Measurements from ENCODE around the gene E2F4. TPM values are rescaled to one million over a fixed set of nuclear protein-coding genes. Genes with fewer than 3 reads are reported as not detected.
A peak's percentile ranks its signal among the peaks of the same experiment; 100 is the strongest.

Gene E2F4
- total RNA-seq, 2 donors from 2014 or later, result 53.8 to 70.3 TPM

- no peaks in the 10 kb centered on the region for H3K9me3 ChIP-seq
- H3K4me1 ChIP-seq, result peaks cover 0 to 38% of the 10 kb centered on the region in 2 donors
- DNase-seq (ENCODE audit: low spot score), result no peak
- peak overlapping the region; percentile 68 to 72 for H3K4me3 ChIP-seq
- no peaks in the 10 kb centered on the region for H3K36me3 ChIP-seq
- TF ChIP-seq, protein P1, sequence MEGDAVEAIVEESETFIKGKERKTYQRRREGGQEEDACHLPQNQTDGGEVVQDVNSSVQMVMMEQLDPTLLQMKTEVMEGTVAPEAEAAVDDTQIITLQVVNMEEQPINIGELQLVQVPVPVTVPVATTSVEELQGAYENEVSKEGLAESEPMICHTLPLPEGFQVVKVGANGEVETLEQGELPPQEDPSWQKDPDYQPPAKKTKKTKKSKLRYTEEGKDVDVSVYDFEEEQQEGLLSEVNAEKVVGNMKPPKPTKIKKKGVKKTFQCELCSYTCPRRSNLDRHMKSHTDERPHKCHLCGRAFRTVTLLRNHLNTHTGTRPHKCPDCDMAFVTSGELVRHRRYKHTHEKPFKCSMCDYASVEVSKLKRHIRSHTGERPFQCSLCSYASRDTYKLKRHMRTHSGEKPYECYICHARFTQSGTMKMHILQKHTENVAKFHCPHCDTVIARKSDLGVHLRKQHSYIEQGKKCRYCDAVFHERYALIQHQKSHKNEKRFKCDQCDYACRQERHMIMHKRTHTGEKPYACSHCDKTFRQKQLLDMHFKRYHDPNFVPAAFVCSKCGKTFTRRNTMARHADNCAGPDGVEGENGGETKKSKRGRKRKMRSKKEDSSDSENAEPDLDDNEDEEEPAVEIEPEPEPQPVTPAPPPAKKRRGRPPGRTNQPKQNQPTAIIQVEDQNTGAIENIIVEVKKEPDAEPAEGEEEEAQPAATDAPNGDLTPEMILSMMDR (IDR thresholded peaks at IDR 0.05), result no peak
- H3K27me3 ChIP-seq, result no peaks in the 10 kb centered on the region
- H3K27ac ChIP-seq, result peak overlapping the region; percentile 89 to 97
These were observed 8.7 kb upstream of the E2F4 start for GRCh38 chr16:67183284-67183626.

- Histone ChIP-seq H3K4me1 (peaks cover 0 to 32% of the 10 kb centered on the region in 2 donors), H3K27me3 (no peaks in the 10 kb centered on the region), H3K27ac (peak within 1 kb of the TSS; percentile 89 to 97), H3K9me3 (no peaks in the 10 kb centered on the region), H3K36me3 (no peaks in the 10 kb centered on the region), H3K4me3 (peak within 1 kb of the TSS; percentile 68 to 72)
- DNase-seq (ENCODE audit: low spot score), result peak; percentile 98
- TF ChIP-seq, protein P1 (IDR thresholded peaks at IDR 0.05), result no peak
These were observed 8.1 kb upstream of the E2F4 start, which contains the start of gene MATCAP1 for GRCh38 chr16:67183627-67184452. TSS of gene MATCAP1 (minus strand) at chr16:67183963. CDS start at chr16:67180610, 3,353 bp downstream.

DNA sequence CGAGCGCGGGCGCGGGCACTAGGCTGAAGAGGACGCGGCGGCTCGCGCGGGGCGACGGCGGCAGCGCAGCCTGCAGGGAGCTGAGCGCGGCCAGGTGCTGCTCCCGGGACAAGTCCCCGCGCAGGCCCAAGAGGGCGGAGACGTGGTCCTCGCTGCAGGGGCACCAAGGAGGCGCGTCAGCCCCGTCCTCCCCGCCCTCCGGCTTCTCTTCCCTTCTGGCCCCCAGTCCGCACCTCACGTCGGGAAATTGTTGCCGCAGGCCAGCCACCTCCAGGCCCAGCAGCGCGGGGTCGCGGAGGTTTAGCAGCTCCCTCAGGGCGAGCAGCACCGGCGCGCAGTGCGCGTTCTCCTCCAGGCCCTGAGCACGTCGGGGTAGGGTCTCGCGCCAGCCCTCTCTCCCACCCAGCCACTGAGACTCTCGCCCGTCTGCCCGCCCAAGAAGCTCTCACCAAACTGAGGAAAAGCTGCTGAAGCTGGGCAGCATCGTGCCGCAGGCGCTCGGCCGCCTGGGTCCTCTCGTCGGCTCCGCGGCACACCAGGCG, 7.4 kb upstream of the E2F4 start:
- DNase-seq (ENCODE audit: low spot score), result no peak
- TF ChIP-seq, protein P1 (IDR thresholded peaks at IDR 0.05), result no peak
- Histone ChIP-seq H3K27ac (peak overlapping the region; percentile 89 to 97), H3K36me3 (no peaks in the 10 kb centered on the region), H3K4me3 (peak overlapping the region; percentile 68 to 72), H3K9me3 (no peaks in the 10 kb centered on the region), H3K4me1 (peaks cover 0 to 29% of the 10 kb centered on the region in 2 donors), H3K27me3 (no peaks in the 10 kb centered on the region)

GRCh38 chr16:67184995-67185650, 6.8 kb upstream of the E2F4 start:
- peak; percentile 93 for DNase-seq (ENCODE audit: low spot score)
- Histone ChIP-seq H3K36me3 (no peaks in the 10 kb centered on the region), H3K4me1 (peaks cover 0 to 29% of the 10 kb centered on the region in 2 donors), H3K9me3 (no peaks in the 10 kb centered on the region), H3K27me3 (no peaks in the 10 kb centered on the region), H3K4me3 (peak overlapping the region in 1 of 2 donors; percentile 72), H3K27ac (no peak overlapping the region)
- TF ChIP-seq, protein P1 (IDR thresholded peaks at IDR 0.05), result peak; percentile 81 to 91

DNA sequence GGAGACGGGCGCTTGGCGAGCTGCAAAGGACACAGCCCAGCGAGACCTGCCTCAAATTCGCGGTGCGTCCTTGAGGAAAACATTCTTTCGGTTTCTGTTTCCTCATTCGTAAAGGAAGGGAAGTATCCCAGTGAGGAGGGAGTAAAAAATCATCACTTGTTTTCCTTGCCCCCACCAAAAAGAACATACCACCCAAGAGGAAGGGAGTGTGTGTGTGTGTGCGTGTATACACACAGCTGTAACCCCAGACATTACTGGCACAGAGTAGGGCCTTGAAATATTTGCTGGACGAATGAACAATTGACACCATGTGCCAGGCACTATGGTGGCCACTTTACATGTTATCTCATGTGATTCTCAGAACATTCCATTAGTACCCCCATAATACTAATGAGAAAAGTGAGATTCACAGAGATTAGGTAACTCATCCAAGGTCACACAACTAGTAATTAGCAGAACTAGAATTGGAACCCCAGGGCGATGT, 6.3 kb upstream of the E2F4 start:
- Histone ChIP-seq H3K27me3 (no peaks in the 10 kb centered on the region), H3K9me3 (no peaks in the 10 kb centered on the region), H3K4me1 (peaks cover 0 to 29% of the 10 kb centered on the region in 2 donors), H3K27ac (no peak overlapping the region), H3K4me3 (no peak overlapping the region), H3K36me3 (no peaks in the 10 kb centered on the region)
- DNase-seq (ENCODE audit: low spot score), result no peak
- TF ChIP-seq, protein P1 (IDR thresholded peaks at IDR 0.05), result no peak
